ENCODE data around the gene USP8.
"Not testable (repeated sequence)": the region's sequence is repeated elsewhere in the genome, so short reads cannot be mapped to it uniquely, and the experiment has no call there.

Gene USP8

DNA sequence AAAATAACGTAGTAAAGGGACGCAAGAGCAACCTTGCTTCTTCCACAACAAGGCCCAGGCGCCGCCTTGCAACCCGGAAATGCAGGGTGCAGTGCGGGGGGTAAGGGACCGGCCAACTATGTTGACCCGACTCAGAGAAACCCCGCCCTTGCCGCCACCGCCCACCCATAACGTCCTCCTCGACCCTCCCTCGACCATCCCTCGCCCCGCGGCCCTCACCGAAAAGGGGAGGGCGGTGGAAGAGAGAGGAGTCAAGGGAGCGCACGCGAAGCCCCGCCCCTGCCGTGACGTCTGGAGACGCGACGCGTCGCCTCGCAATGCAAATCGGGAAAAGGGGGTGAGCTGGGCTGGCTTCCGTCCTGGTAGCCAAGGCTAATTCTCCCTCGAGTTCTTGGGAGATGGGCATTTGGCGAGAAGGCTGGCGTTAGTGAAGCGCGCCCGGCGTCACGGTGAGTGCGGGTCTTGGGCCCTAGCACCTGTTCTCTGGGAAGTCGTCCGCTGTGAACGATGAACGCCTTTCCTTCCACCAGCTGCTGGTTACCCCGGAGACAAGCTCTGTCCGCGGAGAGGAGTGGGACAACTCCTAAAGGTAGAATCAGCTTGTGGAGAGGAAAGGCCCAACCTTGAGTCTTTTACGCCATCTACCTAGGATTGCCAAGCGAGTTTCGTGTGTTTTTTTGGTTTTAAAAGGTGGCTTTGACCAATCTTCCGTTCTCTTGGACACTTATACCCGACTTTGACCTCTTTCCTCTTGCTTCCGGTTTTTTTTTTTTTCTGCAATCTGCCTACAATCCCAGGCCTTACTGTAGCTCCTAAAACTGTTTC, at the start of gene USP8:
Gene USP8, plus strand, starts transcription at position 340 of the 825 bp plus-strand sequence. CDS start 14,669 bp downstream, outside the sequence.
- H3K4me3 ChIP-seq (ENCODE audit: low read depth, low read length), result peak within 1 kb of the TSS; percentile 97
- TF ChIP-seq MYC (IDR thresholded peaks at IDR 0.05; ENCODE audit: low read depth, low read length), result peak; percentile 36
- TF ChIP-seq, protein P1, sequence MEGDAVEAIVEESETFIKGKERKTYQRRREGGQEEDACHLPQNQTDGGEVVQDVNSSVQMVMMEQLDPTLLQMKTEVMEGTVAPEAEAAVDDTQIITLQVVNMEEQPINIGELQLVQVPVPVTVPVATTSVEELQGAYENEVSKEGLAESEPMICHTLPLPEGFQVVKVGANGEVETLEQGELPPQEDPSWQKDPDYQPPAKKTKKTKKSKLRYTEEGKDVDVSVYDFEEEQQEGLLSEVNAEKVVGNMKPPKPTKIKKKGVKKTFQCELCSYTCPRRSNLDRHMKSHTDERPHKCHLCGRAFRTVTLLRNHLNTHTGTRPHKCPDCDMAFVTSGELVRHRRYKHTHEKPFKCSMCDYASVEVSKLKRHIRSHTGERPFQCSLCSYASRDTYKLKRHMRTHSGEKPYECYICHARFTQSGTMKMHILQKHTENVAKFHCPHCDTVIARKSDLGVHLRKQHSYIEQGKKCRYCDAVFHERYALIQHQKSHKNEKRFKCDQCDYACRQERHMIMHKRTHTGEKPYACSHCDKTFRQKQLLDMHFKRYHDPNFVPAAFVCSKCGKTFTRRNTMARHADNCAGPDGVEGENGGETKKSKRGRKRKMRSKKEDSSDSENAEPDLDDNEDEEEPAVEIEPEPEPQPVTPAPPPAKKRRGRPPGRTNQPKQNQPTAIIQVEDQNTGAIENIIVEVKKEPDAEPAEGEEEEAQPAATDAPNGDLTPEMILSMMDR (IDR thresholded peaks at IDR 0.05; ENCODE audit: low read depth, low read length), result no peak
- TF ChIP-seq POLR2A (IDR thresholded peaks at IDR 0.05; ENCODE audit: extremely low read depth, insufficient read length), result peak; percentile 90
- TF ChIP-seq, protein P2, sequence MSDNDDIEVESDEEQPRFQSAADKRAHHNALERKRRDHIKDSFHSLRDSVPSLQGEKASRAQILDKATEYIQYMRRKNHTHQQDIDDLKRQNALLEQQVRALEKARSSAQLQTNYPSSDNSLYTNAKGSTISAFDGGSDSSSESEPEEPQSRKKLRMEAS (IDR thresholded peaks at IDR 0.05; ENCODE audit: low read depth, low read length), result no peak; the same call in none of the 2 replicates
- DNase-seq (ENCODE audit: low read depth), result peak; percentile 99

DNA sequence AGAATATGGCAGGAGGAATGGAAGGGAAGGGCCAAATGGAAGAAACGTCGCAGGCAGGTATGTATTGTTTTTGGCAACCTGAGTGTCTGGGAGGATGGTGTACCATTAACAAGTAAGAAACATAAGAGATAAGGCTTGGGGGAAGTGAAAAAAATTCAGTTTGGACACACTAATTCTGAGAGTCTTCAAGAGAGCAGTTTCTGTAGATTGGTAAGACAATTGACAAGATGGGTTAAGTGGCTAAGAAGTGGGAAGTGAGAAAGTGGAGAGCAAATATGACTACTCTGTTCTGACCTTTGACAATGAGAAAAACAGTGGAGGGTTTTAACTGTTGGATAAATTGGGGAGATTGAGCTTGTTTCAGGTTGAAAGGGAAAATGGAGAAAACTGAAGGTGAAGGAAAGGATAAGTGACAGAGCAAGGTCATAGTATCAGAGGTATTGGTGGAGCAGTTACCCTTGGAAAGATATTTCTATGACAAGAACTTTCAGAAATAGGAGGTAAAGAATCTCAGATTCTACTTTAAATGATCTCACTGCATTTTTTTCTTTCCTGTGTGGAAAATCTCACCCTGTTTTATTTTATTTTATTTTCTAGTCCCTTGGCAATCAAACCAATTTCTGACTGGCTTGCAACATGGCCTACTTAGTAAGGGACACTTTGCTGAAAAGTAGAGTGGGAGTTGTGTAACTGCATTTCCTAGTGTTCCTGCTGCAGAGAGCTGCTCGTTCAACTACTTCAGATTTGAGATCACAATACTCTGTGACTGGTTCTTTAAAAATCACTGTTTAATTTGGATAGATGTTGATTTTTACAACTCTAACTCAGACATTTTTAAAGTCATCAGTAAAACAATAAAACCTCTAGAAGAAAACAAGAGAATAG, 46.1 kb upstream of the USP8 start:
- TF ChIP-seq POLR2A (IDR thresholded peaks at IDR 0.05; ENCODE audit: extremely low read depth, insufficient read length) (no peak), MYC (IDR thresholded peaks at IDR 0.05; ENCODE audit: low read depth, low read length) (no peak)
- TF ChIP-seq, protein P2 (IDR thresholded peaks at IDR 0.05; ENCODE audit: low read depth, low read length), result no peak
- TF ChIP-seq, protein P1 (IDR thresholded peaks at IDR 0.05; ENCODE audit: low read depth, low read length), result no peak
- H3K4me3 ChIP-seq (ENCODE audit: low read depth, low read length), result no peak overlapping the region
- DNase-seq (ENCODE audit: low read depth), result peak; percentile 25

DNA sequence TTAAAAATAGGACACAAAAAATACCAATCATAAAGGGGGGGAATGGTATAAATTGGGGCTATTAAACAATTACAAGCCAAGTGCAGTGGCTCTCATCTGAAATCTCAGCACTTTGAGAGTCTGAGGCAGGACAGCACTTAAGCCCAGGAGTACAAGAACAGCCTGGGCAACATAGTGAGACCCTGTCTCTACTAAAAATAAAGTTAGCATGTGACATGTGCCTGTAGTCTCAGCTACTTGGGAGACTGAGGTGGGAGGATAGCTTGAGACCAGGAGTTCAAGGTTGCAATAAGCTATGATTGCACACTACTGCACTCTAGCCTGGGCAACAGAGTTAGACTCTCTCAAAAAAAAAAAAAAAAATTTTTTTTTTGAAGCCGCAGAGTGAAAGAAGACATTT, 45.4 kb upstream of the USP8 start:
- DNase-seq (ENCODE audit: low read depth), result no peak
- H3K4me3 ChIP-seq (ENCODE audit: low read depth, low read length), result no peak overlapping the region
- TF ChIP-seq POLR2A (IDR thresholded peaks at IDR 0.05; ENCODE audit: extremely low read depth, insufficient read length), result no peak
- TF ChIP-seq, protein P2 (IDR thresholded peaks at IDR 0.05; ENCODE audit: low read depth, low read length), result no peak

DNA sequence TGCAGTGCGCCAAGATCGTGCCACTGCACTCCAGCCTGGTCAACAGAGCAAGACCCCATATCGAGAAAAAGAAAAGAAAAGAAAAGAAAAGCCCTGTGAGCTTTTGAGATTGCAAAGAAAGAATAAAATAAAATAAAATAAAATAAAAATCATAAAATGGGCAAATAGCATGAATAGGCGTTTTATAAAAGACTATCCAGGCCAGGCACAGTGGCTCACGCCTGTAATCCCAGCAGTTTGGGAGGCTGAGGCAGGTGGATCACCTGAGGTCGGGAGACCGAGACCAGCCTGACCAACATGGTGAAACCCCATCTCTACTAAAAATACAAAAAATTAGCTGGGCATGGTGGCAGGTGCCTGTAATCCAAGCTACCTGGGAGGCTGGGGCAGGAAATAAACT, 44.8 kb upstream of the USP8 start:
- not testable (repeated sequence) for H3K4me3 ChIP-seq (ENCODE audit: low read depth, low read length); DNase-seq (ENCODE audit: low read depth)

DNA sequence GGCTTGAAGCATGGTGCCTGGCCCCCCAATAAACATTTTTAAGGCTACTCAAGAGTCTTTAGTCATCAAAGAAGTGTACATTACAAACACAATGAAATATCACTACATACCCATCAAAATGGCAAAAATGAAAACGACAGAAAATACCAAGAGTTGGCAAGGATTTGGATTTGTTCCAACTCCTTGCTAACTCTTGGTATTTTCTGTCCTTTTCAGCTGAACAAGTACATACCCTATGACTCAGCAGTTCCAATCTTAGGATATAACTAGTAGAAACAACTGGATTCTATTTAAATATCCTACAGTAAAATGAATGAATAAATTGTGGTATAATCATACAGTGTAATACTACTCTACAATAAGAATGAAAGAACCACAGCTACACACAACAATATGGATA, 44.1 kb upstream of the USP8 start:
- no peak for TF ChIP-seq MYC (IDR thresholded peaks at IDR 0.05; ENCODE audit: low read depth, low read length)
- TF ChIP-seq, protein P2 (IDR thresholded peaks at IDR 0.05; ENCODE audit: low read depth, low read length), result no peak
- TF ChIP-seq, protein P1 (IDR thresholded peaks at IDR 0.05; ENCODE audit: low read depth, low read length), result no peak
- TF ChIP-seq POLR2A (IDR thresholded peaks at IDR 0.05; ENCODE audit: extremely low read depth, insufficient read length), result no peak
- no peak overlapping the region for H3K4me3 ChIP-seq (ENCODE audit: low read depth, low read length)
- DNase-seq (ENCODE audit: low read depth), result no peak

DNA sequence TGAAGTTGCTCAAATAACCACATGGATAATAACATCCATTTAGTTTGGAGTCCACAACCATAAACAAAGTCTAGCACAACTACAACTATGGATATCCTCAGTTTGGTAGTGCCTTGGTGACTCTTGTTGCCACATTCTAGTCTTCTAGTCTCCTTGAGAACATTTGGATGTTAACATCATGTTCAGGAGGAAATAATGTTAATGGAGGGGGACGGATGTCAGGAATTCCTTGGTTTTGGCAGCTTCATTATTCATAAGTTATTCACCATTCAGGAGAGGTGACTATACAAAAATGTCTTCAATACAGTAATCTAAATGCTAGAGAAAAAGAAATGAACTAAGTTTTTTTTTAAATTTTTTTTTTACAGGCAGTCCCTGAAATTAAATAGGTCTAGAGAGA, 42.8 kb upstream of the USP8 start:
- TF ChIP-seq, protein P1 (IDR thresholded peaks at IDR 0.05; ENCODE audit: low read depth, low read length), result no peak
- TF ChIP-seq, protein P2 (IDR thresholded peaks at IDR 0.05; ENCODE audit: low read depth, low read length), result no peak
- TF ChIP-seq MYC (IDR thresholded peaks at IDR 0.05; ENCODE audit: low read depth, low read length) (no peak), POLR2A (IDR thresholded peaks at IDR 0.05; ENCODE audit: extremely low read depth, insufficient read length) (no peak)
- no peak overlapping the region for H3K4me3 ChIP-seq (ENCODE audit: low read depth, low read length)
- no peak for DNase-seq (ENCODE audit: low read depth)

DNA sequence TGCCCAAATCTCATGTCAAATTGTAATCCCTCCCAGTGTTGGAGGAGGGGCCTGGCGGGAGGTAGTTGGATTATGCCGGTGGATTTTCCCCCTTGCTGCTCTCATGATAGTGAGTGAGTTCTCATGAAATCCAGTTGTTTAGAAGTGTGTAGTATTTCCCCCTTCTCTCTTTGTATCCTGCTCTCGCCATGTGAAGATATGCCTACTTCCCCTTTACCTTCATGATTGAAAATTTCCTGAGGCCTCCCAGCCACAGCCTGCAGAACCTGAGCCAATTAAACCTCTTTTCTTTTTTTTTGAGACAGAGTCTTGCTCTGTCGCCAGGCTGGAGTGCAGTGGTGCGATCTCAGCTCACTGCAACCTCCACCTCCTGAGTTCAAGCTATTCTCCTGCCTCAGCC, 41.8 kb upstream of the USP8 start:
- DNase-seq (ENCODE audit: low read depth), result peak; percentile 47
- not testable (repeated sequence) for H3K4me3 ChIP-seq (ENCODE audit: low read depth, low read length)
